K562 (cell line): Measurements from ENCODE around the gene GABRE. TPM values are rescaled to one million over a fixed set of nuclear protein-coding genes. Genes with fewer than 3 reads are reported as not detected.

ENCODE experiments used
- AFF1 ChIP-seq, 2 experiments: fragments of 450-650 bp; IDR thresholded peaks; 2 replicates each; pipeline ENCODE4 v1.6.1; 2018; ENCODE audit warnings: mild to moderate bottlenecking in 2 of 2, low read depth in 1 of 2; ENCODE audit not compliant: partially characterized antibody in 2 of 2
- CBFA2T3 ChIP-seq: fragments of 450-650 bp; IDR thresholded peaks from 2 replicates; pipeline ENCODE4 v1.6.1; 2017
- KDM4B ChIP-seq, 2 experiments: fragments of 450-650 bp in 1 of 2; sonication (generic) in 1 of 2; IDR thresholded peaks; 2 replicates each; pipeline ENCODE4 v1.6.1; 2016 to 2017; ENCODE audit warnings: borderline replicate concordance in 2 of 2, antibody characterized with exemption in 1 of 2, low read depth in 1 of 2, mild to moderate bottlenecking in 1 of 2
- MAFK ChIP-seq: IDR thresholded peaks from 2 replicates; pipeline ENCODE4 v1.6.1; 2011; ENCODE audit warnings: low read length, improper control_type of control experiment
- MIER1 ChIP-seq: fragments of 450-650 bp; IDR thresholded peaks from 2 replicates; pipeline ENCODE4 v1.6.1; 2016; ENCODE audit warnings: antibody characterized with exemption, mild to moderate bottlenecking, low read depth
- NCOA6 ChIP-seq: fragments of 450-650 bp; IDR thresholded peaks from 2 replicates; pipeline ENCODE4 v1.6.1; 2017; ENCODE audit warnings: mild to moderate bottlenecking
- NR4A1 ChIP-seq, 2 experiments: fragments of 250-450 bp in 1 of 2; fragments of 450-650 bp in 1 of 2; sonication (Bioruptor Pico) in 1 of 2; IDR thresholded peaks; 2 replicates each; pipeline versions ENCODE4 v1.4.0 to v1.6.1; 2016 to 2020; ENCODE audit warnings: mild to moderate bottlenecking in 2 of 2, missing compliant biosample characterization in 1 of 2, missing genetic modification characterization in 1 of 2, moderate library complexity in 1 of 2
- PTRF ChIP-seq: fragments of 450-650 bp; IDR thresholded peaks from 2 replicates; pipeline ENCODE4 v1.6.1; 2016; ENCODE audit warnings: mild to moderate bottlenecking, missing genetic modification characterization, missing compliant biosample characterization
- SLC30A9 ChIP-seq: fragments of 250-450 bp; sonication (Bioruptor Pico); IDR thresholded peaks from 2 replicates; pipeline ENCODE4 v1.8.0; 2022; ENCODE audit warnings: mild to moderate bottlenecking, moderate library complexity
- TRIM25 ChIP-seq: fragments of 450-650 bp; IDR thresholded peaks from 2 replicates; pipeline ENCODE4 v1.7.0; 2016; ENCODE audit warnings: borderline replicate concordance
- TSC22D4 ChIP-seq: fragments of 450-650 bp; IDR thresholded peaks from 2 replicates; pipeline ENCODE4 v1.6.1; 2016; ENCODE audit warnings: missing genetic modification characterization, missing biosample characterization, control low read depth
- ZBTB11 ChIP-seq, 3 experiments: fragments of 200-800 bp in 1 of 3; fragments of 250-450 bp in 1 of 3; fragments of 450-650 bp in 1 of 3; sonication (Bioruptor Pico) in 1 of 3; sonication (Bioruptor generic) in 1 of 3; formaldehyde crosslinking in 1 of 3; IDR thresholded peaks; 2 replicates each; pipeline versions ENCODE4 v1.6.1 to v1.8.0; 2016 to 2022; ENCODE audit warnings: mild to moderate bottlenecking in 2 of 3, missing genetic modification characterization in 2 of 3, missing compliant biosample characterization in 1 of 3, moderate library complexity in 1 of 3
- ZNF212 ChIP-seq: fragments of 450-650 bp; formaldehyde crosslinking; IDR thresholded peaks from 2 replicates; pipeline ENCODE4 v1.4.0; 2020; ENCODE audit warnings: mild to moderate bottlenecking
- ZNF311 ChIP-seq: fragments of 250-450 bp; sonication (Bioruptor Pico); IDR thresholded peaks from 2 replicates; pipeline ENCODE4 v1.4.0; 2020; ENCODE audit warnings: mild to moderate bottlenecking, moderate library complexity
- ZNF511 ChIP-seq: sonication (generic); formaldehyde crosslinking; IDR thresholded peaks from 2 replicates; pipeline ENCODE4 v1.8.0; 2022; ENCODE audit warnings: mild to moderate bottlenecking, missing genetic modification reagents
- polyA plus RNA-seq, 8 experiments: library from polyadenylated mRNA; depleted of rRNA in 4 of 8; stranded (reverse) in 5 of 8; unstranded in 3 of 8; fragments of >200 nt; fragmentation: Nextera tagmentation in 2 of 8; fragmentation: Illumina TruSeq in 1 of 8; extraction: Ambion mirVana in 2 of 8; extraction: Trizol in 1 of 8; gene quantifications; 2 replicates each; pipeline versions ENCODE4 v1.2.1 to v1.2.3, GENCODE V29; 2011 to 2014; ENCODE audit warnings: inconsistent platforms in 1 of 8, missing spikeins in 1 of 8
- total RNA-seq, 7 experiments: library from RNA; depleted of rRNA in 6 of 7; stranded (reverse); fragments of >200 nt in 6 of 7; fragmentation: Illumina TruSeq in 2 of 7; extraction: Trizol in 2 of 7; gene quantifications; 2 replicates each; pipeline versions ENCODE4 v1.2.1 to v1.2.3, GENCODE V29; 2011 to 2021; ENCODE audit warnings: low replicate concordance in 1 of 7

The GABRE gene
- total and polyA plus RNA-seq, 9 of the 15 experiments (the other 6 are each of a cell fraction or from before 2014, with no cell fraction given) = 23.1 to 456 (median 148) TPM

- TF ChIP-seq ZNF212 (CRISPR knock-in tag) (no peak), TSC22D4 (no peak), AFF1 (IDR thresholded peaks at IDR 0.05; ENCODE audit: low read depth in 1 of 2, partially characterized antibody in 2 of 2) (no peak), NCOA6 (no peak), MIER1 (no peak), MAFK (no peak), ZNF311 (CRISPR knock-in tag) (no peak), PTRF (tag) (no peak), TRIM25 (no peak), CBFA2T3 (no peak), SLC30A9 (CRISPR knock-in tag) (no peak), NR4A1 (CRISPR knock-in tag; IDR thresholded peaks at IDR 0.05) (no peak), NR4A1 (tag; IDR thresholded peaks at IDR 0.05) (no peak), ZNF511 (CRISPR knock-in tag) (no peak), ZBTB11 (CRISPR knock-in tag; IDR thresholded peaks at IDR 0.05) (no peak), KDM4B (IDR thresholded peaks at IDR 0.05; ENCODE audit: borderline replicate concordance in 2 of 2, low read depth in 1 of 2) (no peak)
Measured at GRCh38 chrX:151985955-151986354, 11.5 kb upstream of the GABRE start (continued).
